ENCODE results near the gene ZNF273. TPM values are rescaled to one million over a fixed set of nuclear protein-coding genes. Genes with fewer than 3 reads are reported as not detected.

The ZNF273 gene
- total RNA-seq, 1 donor from 2014 or later: 9.6 TPM

- no peaks in the 10 kb centered on the region for H3K4me1 Mint-ChIP-seq (ENCODE audit: low read depth, unreplicated experiment)
- no peak for DNase-seq
- H3K9me3 Mint-ChIP-seq (ENCODE audit: unreplicated experiment): peaks cover 23% of the 10 kb centered on the region
- H3K4me3 Mint-ChIP-seq (ENCODE audit: unreplicated experiment): no peak overlapping the region
- H3K36me3 Mint-ChIP-seq (ENCODE audit: unreplicated experiment): peaks cover 3% of the 10 kb centered on the region
- peaks cover 12% of the 10 kb centered on the region for H3K27me3 Mint-ChIP-seq (ENCODE audit: unreplicated experiment)
- no peak for TF ChIP-seq CTCF (IDR thresholded peaks at IDR 0.05; ENCODE audit: partially characterized antibody, unreplicated experiment)
- H3K27ac Mint-ChIP-seq (ENCODE audit: unreplicated experiment): no peak overlapping the region
Measured at GRCh38 chr7:64873517-64873916, 29.6 kb upstream of the ZNF273 start.

- Mint-ChIP-seq H3K4me1 (ENCODE audit: low read depth, unreplicated experiment) (no peaks in the 10 kb centered on the region), H3K27ac (ENCODE audit: unreplicated experiment) (no peak overlapping the region), H3K36me3 (ENCODE audit: unreplicated experiment) (peaks cover 3% of the 10 kb centered on the region), H3K9me3 (ENCODE audit: unreplicated experiment) (peaks cover 28% of the 10 kb centered on the region), H3K4me3 (ENCODE audit: unreplicated experiment) (no peak overlapping the region), H3K27me3 (ENCODE audit: unreplicated experiment) (peaks cover 11% of the 10 kb centered on the region)
- DNase-seq: no peak
- no peak for TF ChIP-seq CTCF (IDR thresholded peaks at IDR 0.05; ENCODE audit: partially characterized antibody, unreplicated experiment)
Measured at GRCh38 chr7:64874114-64874513, 29.0 kb upstream of the ZNF273 start.

- no peak for DNase-seq
- H3K4me3 Mint-ChIP-seq (ENCODE audit: unreplicated experiment): no peak overlapping the region
- peaks cover 3% of the 10 kb centered on the region for H3K36me3 Mint-ChIP-seq (ENCODE audit: unreplicated experiment)
- peaks cover 11% of the 10 kb centered on the region for H3K27me3 Mint-ChIP-seq (ENCODE audit: unreplicated experiment)
- TF ChIP-seq CTCF (IDR thresholded peaks at IDR 0.05; ENCODE audit: partially characterized antibody, unreplicated experiment): no peak
- H3K27ac Mint-ChIP-seq (ENCODE audit: unreplicated experiment): no peak overlapping the region
- no peaks in the 10 kb centered on the region for H3K4me1 Mint-ChIP-seq (ENCODE audit: low read depth, unreplicated experiment)
- peaks cover 31% of the 10 kb centered on the region for H3K9me3 Mint-ChIP-seq (ENCODE audit: unreplicated experiment)
Measured at GRCh38 chr7:64874562-64875250, 28.4 kb upstream of the ZNF273 start.

- peaks cover 11% of the 10 kb centered on the region for H3K27me3 Mint-ChIP-seq (ENCODE audit: unreplicated experiment)
- TF ChIP-seq CTCF (IDR thresholded peaks at IDR 0.05; ENCODE audit: partially characterized antibody, unreplicated experiment): no peak
- peaks cover 3% of the 10 kb centered on the region for H3K36me3 Mint-ChIP-seq (ENCODE audit: unreplicated experiment)
- DNase-seq: no peak
- no peak overlapping the region for H3K4me3 Mint-ChIP-seq (ENCODE audit: unreplicated experiment)
- H3K27ac Mint-ChIP-seq (ENCODE audit: unreplicated experiment): no peak overlapping the region
- no peaks in the 10 kb centered on the region for H3K4me1 Mint-ChIP-seq (ENCODE audit: low read depth, unreplicated experiment)
- peaks cover 35% of the 10 kb centered on the region for H3K9me3 Mint-ChIP-seq (ENCODE audit: unreplicated experiment)
Measured at GRCh38 chr7:64875258-64875657, 27.8 kb upstream of the ZNF273 start.

- Mint-ChIP-seq H3K36me3 (ENCODE audit: unreplicated experiment) (no peaks in the 10 kb centered on the region), H3K9me3 (ENCODE audit: unreplicated experiment) (peaks cover 37% of the 10 kb centered on the region), H3K4me3 (ENCODE audit: unreplicated experiment) (no peak overlapping the region), H3K27ac (ENCODE audit: unreplicated experiment) (no peak overlapping the region), H3K4me1 (ENCODE audit: low read depth, unreplicated experiment) (no peaks in the 10 kb centered on the region), H3K27me3 (ENCODE audit: unreplicated experiment) (peaks cover 8% of the 10 kb centered on the region)
- TF ChIP-seq CTCF (IDR thresholded peaks at IDR 0.05; ENCODE audit: partially characterized antibody, unreplicated experiment): no peak
- DNase-seq: no peak
Measured at GRCh38 chr7:64875658-64876406, 27.2 kb upstream of the ZNF273 start.
